ENCODE data around the gene UBXN1. TPM values are rescaled to one million over a fixed set of nuclear protein-coding genes. Genes with fewer than 3 reads are reported as not detected.
A peak's percentile ranks its signal among the peaks of the same experiment; 100 is the strongest.

Gene UBXN1
- polyA plus RNA-seq (2013, experiment 1 of 2; ENCODE audit: insufficient read length), result 119 TPM
- polyA plus RNA-seq (2013, experiment 2 of 2; ENCODE audit: insufficient read length), result 136 TPM

GRCh38 chr11:62678770-62679696 is at the start of gene UBXN1:
Gene UBXN1 (minus strand): TSS chr11:62679073. CDS start chr11:62678923, 150 bp downstream.
- DNase-seq, result peak; percentile 90

GRCh38 chr11:62728171-62728988 is 49.5 kb upstream of the UBXN1 start, which contains the start of gene TTC9C:
Gene TTC9C (plus strand): TSS chr11:62728486. CDS start chr11:62728849, 363 bp downstream.
- DNase-seq, result peak; percentile 91

GRCh38 chr11:62727872-62728170 is 48.9 kb upstream of the UBXN1 start:
- DNase-seq, result peak; percentile 98

- peak; percentile 99 for DNase-seq
Observed at GRCh38 chr11:62727165-62727871, 48.4 kb upstream of the UBXN1 start, which contains the start of gene HNRNPUL2. Gene HNRNPUL2 (minus strand): TSS chr11:62727457. CDS start chr11:62727156, 301 bp downstream.

- DNase-seq, result no peak
Observed at GRCh38 chr11:62726915-62727164, 48.0 kb upstream of the UBXN1 start.

GRCh38 chr11:62726156-62726914 is 47.5 kb upstream of the UBXN1 start:
- no peak for DNase-seq

GRCh38 chr11:62725646-62726045 is 46.8 kb upstream of the UBXN1 start:
- no peak for DNase-seq

- no peak for DNase-seq
Observed at GRCh38 chr11:62724171-62724570, 45.3 kb upstream of the UBXN1 start.

GRCh38 chr11:62721994-62722393 is 43.1 kb upstream of the UBXN1 start:
- peak; percentile 54 for DNase-seq

- DNase-seq, result no peak
Observed at GRCh38 chr11:62719302-62719978, 40.6 kb upstream of the UBXN1 start.

- DNase-seq, result no peak
Observed at GRCh38 chr11:62716816-62717215, 37.9 kb upstream of the UBXN1 start.

GRCh38 chr11:62716206-62716605 is 37.3 kb upstream of the UBXN1 start:
- no peak for DNase-seq

- no peak for DNase-seq
Observed at GRCh38 chr11:62715150-62716130, 36.6 kb upstream of the UBXN1 start.

GRCh38 chr11:62713343-62713742 is 34.5 kb upstream of the UBXN1 start:
- no peak for DNase-seq

- DNase-seq, result no peak
Observed at GRCh38 chr11:62712861-62713260, 34.0 kb upstream of the UBXN1 start.

GRCh38 chr11:62712276-62712812 is 33.5 kb upstream of the UBXN1 start:
- no peak for DNase-seq

GRCh38 chr11:62710001-62710345 is 31.1 kb upstream of the UBXN1 start:
- DNase-seq, result no peak

- peak; percentile 97 for DNase-seq
Observed at GRCh38 chr11:62709247-62710000, 30.6 kb upstream of the UBXN1 start.

- DNase-seq, result no peak
Observed at GRCh38 chr11:62708793-62709192, 29.9 kb upstream of the UBXN1 start.

All from fibroblast of skin of back (primary cell).